B cell (primary cell): ENCODE results near the gene FHL1.

ENCODE experiments used
- EZH2 ChIP-seq: IDR thresholded peaks from 2 replicates; pipeline ENCODE4 v1.6.1; 2012; ENCODE audit warnings: borderline replicate concordance, low read depth, mild to moderate bottlenecking, moderate library complexity, low read length; ENCODE audit not compliant: insufficient read depth, poor library complexity, severe bottlenecking
- TF ChIP-seq, protein P1 (sequence below): fragments of 200-600 bp; IDR thresholded peaks from one replicate; pipeline ENCODE4 v1.8.0; 2022; ENCODE audit warnings: antibody characterized with exemption, mild to moderate bottlenecking

DNA sequence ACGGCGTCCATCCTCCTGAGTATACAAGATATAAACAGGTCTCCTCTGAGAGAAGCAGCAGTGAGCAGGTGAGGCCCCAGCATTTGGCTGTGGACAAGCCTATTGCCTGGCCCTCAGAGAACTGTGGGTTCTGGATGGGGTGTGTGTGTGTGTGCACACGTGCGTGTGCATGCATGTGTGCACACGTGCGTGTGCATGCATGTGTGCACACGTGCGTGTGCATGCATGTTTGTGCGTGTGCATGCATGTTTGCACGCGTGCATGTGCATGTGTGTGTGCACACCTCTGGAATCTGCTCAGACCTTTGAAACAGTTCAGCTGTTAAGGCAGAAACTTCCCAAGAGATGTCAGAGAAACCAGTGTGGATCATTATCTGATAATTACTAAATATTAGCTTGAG lies 22.2 kb upstream of the FHL1 start:
- TF ChIP-seq, protein P1, sequence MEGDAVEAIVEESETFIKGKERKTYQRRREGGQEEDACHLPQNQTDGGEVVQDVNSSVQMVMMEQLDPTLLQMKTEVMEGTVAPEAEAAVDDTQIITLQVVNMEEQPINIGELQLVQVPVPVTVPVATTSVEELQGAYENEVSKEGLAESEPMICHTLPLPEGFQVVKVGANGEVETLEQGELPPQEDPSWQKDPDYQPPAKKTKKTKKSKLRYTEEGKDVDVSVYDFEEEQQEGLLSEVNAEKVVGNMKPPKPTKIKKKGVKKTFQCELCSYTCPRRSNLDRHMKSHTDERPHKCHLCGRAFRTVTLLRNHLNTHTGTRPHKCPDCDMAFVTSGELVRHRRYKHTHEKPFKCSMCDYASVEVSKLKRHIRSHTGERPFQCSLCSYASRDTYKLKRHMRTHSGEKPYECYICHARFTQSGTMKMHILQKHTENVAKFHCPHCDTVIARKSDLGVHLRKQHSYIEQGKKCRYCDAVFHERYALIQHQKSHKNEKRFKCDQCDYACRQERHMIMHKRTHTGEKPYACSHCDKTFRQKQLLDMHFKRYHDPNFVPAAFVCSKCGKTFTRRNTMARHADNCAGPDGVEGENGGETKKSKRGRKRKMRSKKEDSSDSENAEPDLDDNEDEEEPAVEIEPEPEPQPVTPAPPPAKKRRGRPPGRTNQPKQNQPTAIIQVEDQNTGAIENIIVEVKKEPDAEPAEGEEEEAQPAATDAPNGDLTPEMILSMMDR = no peak
- no peak for TF ChIP-seq EZH2
